Ishikawa (cell line): ENCODE data around the gene GARIN5B.

Experiments used
- CEBPB ChIP-seq: IDR thresholded peaks from 2 replicates; pipeline ENCODE4 v1.6.1; 2012
- CREB1 ChIP-seq: IDR thresholded peaks from 2 replicates; pipeline ENCODE4 v1.6.1; 2012; ENCODE audit warnings: low read depth
- EGR1 ChIP-seq: IDR thresholded peaks from 2 replicates; pipeline ENCODE4 v1.6.1; 2012
- EP300 ChIP-seq: IDR thresholded peaks from 2 replicates; pipeline ENCODE4 v1.6.1; 2012; ENCODE audit warnings: borderline replicate concordance
- FOXM1 ChIP-seq: IDR thresholded peaks from 2 replicates; pipeline ENCODE4 v1.6.1; 2012; ENCODE audit warnings: low read depth, borderline replicate concordance
- NFIC ChIP-seq: IDR thresholded peaks from 2 replicates; pipeline ENCODE4 v1.6.1; 2012
- RAD21 ChIP-seq: IDR thresholded peaks from 2 replicates; pipeline ENCODE4 v1.6.1; 2012; ENCODE audit warnings: low read depth
- TAF1 ChIP-seq: IDR thresholded peaks from 2 replicates; pipeline ENCODE4 v1.6.1; 2012; ENCODE audit warnings: low read depth, mild to moderate bottlenecking
- TCF12 ChIP-seq: IDR thresholded peaks from 2 replicates; pipeline ENCODE4 v1.6.1; 2012; ENCODE audit warnings: low read depth
- USF1 ChIP-seq: IDR thresholded peaks from 2 replicates; pipeline ENCODE4 v1.6.1; 2012
- YY1 ChIP-seq: IDR thresholded peaks from 2 replicates; pipeline ENCODE4 v1.6.1; 2012; ENCODE audit warnings: low read depth
- ZBTB7A ChIP-seq: IDR thresholded peaks from 2 replicates; pipeline ENCODE4 v1.6.1; 2012; ENCODE audit warnings: low read depth
- TF ChIP-seq, protein P1 (sequence below): IDR thresholded peaks from 2 replicates; pipeline ENCODE4 v1.6.1; 2012; ENCODE audit warnings: low read depth, mild to moderate bottlenecking
- TF ChIP-seq, protein P2 (sequence below): IDR thresholded peaks from 2 replicates; pipeline ENCODE4 v1.6.1; 2012

GRCh38 chr19:55352040-55352439 lies 11.0 kb downstream of the GARIN5B start:
- TF ChIP-seq TAF1 (no peak), NFIC (no peak), USF1 (no peak), RAD21 (no peak), EP300 (no peak), CEBPB (no peak), FOXM1 (no peak), ZBTB7A (no peak), EGR1 (no peak), TCF12 (no peak), CREB1 (no peak), YY1 (no peak)
- TF ChIP-seq, protein P1, sequence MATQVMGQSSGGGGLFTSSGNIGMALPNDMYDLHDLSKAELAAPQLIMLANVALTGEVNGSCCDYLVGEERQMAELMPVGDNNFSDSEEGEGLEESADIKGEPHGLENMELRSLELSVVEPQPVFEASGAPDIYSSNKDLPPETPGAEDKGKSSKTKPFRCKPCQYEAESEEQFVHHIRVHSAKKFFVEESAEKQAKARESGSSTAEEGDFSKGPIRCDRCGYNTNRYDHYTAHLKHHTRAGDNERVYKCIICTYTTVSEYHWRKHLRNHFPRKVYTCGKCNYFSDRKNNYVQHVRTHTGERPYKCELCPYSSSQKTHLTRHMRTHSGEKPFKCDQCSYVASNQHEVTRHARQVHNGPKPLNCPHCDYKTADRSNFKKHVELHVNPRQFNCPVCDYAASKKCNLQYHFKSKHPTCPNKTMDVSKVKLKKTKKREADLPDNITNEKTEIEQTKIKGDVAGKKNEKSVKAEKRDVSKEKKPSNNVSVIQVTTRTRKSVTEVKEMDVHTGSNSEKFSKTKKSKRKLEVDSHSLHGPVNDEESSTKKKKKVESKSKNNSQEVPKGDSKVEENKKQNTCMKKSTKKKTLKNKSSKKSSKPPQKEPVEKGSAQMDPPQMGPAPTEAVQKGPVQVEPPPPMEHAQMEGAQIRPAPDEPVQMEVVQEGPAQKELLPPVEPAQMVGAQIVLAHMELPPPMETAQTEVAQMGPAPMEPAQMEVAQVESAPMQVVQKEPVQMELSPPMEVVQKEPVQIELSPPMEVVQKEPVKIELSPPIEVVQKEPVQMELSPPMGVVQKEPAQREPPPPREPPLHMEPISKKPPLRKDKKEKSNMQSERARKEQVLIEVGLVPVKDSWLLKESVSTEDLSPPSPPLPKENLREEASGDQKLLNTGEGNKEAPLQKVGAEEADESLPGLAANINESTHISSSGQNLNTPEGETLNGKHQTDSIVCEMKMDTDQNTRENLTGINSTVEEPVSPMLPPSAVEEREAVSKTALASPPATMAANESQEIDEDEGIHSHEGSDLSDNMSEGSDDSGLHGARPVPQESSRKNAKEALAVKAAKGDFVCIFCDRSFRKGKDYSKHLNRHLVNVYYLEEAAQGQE, result no peak
- TF ChIP-seq, protein P2, sequence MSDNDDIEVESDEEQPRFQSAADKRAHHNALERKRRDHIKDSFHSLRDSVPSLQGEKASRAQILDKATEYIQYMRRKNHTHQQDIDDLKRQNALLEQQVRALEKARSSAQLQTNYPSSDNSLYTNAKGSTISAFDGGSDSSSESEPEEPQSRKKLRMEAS, result no peak
